NCI-H82 treated with DMSO at 0.1 percent for 48 hours (cell line): ENCODE results near the gene TUT4.

Experiments used
- DNase-seq: peaks from one replicate; lab custom pipeline; 2025; ENCODE audit not compliant: unreplicated experiment; lab: John Stamatoyannopoulos, UW

TUT4 gene

DNA sequence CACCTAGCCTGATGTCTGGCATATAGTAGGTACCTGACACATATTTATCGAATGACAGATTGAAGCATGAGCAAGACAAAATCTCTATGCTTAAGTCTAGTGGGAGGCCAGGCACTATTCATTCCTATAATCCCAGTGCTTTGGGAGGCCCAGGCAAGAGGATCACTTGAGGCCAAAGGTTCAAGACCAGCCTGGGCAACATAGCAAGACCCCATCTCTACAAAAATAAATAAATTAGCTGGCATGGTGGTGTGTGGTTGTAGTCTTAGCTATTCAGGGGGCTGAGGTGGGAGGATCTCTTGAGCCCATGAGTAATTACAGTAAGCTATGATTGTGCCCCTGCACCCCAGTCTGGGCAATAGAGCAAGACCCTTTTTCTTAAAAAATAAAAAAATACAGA, 23.2 kb upstream of the TUT4 start:
- DNase-seq = no peak

DNA sequence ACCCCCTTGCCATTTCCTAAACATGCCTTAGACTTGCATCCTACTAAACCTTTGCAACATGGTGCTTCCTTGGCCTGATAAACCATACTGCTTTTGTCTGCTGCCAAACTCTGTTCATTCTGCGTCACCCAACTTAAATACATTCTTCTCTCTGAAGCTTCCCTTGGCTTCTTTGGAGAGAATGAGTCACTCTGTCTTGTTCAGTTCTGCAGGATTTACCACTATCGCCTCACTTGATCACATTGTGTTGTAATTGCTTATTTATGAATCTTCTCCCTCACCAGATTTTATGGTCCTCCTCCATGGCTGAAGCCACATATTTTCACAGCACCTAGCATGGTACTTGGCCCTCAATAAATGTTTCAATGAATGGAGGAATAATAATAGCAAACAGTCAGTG, 21.7 kb upstream of the TUT4 start:
- no peak for DNase-seq

GRCh38 chr1:52572387-52572786, 19.5 kb upstream of the TUT4 start:
- DNase-seq = no peak

DNA sequence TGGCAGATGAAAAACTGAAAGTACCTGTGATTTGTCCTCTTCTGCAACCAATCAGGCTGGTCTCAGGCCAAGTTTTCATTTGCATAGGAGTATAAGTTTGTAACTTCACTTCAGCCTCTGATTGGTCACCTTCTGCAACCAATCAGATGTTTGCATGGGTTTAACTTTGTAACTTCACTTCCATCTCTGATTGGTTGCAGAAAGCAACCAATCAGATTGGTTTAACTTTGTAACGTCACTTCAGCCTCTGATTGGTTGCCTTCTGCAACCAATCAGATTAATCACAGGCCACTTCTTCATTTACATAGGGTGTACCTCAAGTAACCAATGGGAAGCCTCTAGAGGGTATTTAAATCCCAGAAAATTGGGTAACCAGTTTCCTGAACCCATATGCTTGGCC, 18.9 kb upstream of the TUT4 start:
- DNase-seq = peak; percentile 10

GRCh38 chr1:52569449-52570210, 16.7 kb upstream of the TUT4 start:
- no peak for DNase-seq

GRCh38 chr1:52567943-52568342, 15.1 kb upstream of the TUT4 start:
- DNase-seq = no peak

DNA sequence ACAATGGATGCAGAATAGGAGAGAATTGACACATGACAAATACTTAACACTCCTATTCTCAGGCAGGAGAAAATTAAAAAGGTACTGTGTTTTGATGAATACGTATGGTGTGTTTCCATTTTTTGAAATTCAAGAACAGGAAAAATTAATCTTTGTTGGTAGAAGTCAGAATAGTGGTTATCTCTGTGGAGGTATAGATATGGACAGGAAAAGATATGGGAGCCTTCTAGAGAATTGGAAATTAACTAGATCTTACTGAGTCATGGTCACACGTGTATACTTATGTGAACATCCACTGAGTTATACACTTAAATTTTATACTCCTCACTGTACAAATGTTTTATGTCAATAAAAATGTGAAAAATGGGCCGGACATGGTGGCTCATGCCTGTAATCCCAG, 9.9 kb upstream of the TUT4 start:
- no peak for DNase-seq

DNA sequence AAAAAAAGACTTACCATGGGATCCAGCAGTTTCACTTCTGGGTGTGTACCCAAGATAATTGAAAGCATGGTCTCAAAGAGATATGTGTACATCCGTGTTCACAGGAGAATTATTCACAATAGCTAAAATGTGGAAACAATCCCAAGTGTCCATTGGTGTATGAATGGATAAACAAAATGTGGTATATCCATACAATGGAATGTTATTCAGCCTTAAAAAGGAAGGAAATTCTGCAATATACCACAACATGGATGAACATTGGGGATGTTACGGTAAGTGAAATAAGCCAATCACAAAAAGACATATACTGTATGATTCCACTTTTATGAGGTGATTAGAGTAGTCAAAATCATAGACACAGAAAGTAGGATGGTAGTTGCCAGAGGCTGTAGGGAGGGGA, 7.0 kb upstream of the TUT4 start:
- DNase-seq = no peak

DNA sequence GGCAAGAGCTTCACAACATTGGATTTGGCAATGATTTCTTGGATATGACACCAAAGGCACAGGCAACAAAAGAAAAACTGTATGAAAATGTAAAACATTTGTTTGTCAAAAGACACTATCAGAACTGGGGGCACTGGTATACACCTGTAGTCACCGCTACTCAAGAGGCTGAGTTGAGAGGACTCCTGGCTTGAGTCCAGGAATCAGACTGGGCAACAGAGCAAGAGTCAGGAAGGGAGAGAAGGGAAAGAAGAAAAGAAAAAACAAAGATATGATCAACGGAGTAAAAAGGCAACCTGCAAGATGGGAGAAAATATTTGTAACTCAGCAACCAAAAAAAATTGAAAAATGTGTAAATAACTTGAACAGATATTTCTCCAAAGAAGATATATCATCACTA, 6.0 kb upstream of the TUT4 start:
- no peak for DNase-seq

- DNase-seq = no peak
Measured at GRCh38 chr1:52556641-52557360, 3.9 kb upstream of the TUT4 start.

GRCh38 chr1:52554756-52555155, 1.9 kb upstream of the TUT4 start:
- DNase-seq = no peak

GRCh38 chr1:52554267-52554640, 1.4 kb upstream of the TUT4 start:
- DNase-seq = no peak

GRCh38 chr1:52553362-52554266, 722 bp upstream of the TUT4 start:
- peak; percentile 75 for DNase-seq

DNA sequence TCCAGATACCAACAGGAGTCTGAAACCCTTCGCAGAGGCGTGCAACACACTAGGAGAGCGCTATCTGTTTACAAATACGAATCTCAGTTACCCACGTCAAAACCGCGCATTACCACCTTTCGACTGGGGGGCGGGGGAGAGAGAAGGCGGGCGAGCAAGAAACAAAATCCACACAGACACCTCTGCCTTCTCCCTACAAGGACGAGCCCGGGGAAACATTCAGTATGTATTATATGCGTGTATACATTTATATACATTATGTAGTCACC, 722 bp downstream of the TUT4 start:
- DNase-seq = peak; percentile 33

DNA sequence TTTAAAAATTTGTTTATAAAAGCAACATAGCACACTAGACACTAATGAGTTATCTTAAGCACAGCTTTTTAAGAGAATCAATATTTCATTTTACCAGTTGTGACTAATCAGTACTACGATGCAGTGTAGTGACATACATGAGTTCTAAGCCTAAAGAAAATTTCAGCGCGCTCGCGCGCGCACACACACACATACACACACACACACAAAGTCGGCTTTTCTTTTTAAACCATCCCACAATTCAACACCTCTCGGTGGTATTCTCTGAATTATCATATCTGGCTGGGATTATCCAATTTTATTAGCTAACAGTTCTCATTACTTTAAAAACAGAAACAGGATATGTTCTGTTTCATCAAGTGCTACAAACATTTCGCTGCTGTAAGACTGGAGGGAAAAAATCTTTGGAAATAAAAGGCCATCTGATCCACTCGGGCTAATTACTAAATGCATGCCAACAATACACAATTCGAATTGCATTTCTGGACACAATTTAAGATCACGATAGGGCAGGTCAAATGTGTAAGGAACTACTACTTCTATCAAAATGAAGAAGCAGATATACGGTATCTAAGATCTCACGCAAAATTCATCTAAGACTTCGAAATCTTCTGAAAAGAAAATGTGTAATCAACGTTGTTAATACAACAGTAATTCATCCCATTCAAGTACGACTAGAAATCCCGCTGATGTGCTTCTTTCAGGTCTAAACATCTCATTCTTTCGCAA, 1.2 kb downstream of the TUT4 start:
- peak; percentile 23 for DNase-seq

- DNase-seq = no peak
Measured at GRCh38 chr1:52550447-52550846, 2.4 kb downstream of the TUT4 start.

DNA sequence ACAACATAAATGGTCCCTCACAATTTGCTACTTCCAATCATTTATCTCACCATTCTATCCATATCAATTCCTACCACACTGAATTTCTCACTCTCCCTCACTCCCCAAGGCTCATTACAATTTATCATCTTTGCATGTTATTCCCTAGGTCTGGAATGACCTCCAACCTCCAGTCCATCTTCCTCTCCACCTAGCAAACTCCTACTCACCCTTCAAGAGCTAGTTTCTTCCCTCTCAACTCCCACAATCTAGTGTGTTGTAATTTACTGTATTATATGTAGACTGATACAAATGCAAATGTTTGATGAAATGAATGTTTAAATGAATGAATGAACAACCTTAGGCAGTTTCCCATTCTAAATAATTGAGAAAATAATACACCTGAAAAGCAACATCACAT, 3.6 kb downstream of the TUT4 start:
- no peak for DNase-seq

DNA sequence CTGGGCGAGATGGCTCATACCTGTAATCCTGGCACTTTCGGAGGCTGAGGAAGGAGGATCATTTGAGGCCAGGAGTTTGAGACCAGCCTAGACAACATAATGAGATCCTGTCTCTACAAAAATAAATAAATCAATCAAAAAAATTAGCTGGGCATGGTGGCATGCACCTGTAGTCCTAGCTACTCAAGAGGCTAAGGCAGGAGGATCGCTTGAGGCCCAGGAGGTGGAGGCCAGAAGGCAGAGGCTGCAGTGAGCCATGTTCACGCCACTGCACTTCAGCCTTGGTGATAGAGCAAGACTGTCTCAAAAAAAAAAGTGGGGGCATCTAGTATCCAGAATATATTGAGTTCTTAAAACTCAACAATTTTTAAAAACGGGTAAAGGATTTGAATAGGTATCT, 6.0 kb downstream of the TUT4 start:
- no peak for DNase-seq

- no peak for DNase-seq
Measured at GRCh38 chr1:52544665-52545525, 8.0 kb downstream of the TUT4 start.

DNA sequence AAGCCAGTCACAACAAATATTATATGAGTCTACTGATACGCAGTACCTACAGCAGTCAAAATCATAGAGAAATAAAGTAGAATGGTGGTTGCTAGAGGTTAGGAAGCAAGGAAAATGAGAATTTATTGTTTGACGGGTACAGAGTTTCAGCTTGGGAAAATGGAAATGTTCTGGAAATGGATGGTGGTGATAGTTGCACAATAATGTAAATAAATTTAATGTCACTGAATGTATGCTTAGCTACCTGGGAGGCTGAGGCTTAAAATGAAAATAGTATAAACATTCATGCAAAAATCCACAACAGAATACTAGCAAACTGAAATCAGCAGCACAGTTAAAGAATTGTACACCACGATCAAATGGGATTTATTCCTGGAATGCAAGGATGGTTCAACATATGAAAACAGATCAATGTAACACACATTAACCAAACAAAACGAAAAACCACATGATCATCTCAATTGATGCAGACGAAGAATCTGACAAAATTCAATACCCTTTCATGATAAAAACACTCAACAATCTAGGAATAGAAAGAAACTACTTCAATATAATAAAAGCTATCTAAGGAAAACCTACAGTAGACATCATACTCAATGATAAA, 10.7 kb downstream of the TUT4 start:
- no peak for DNase-seq
